Activated T-helper 17 cell treated with anti-CD3 and anti-CD28 coated beads, Interleukin-2, amount 50 U/mL, for 72 hours (primary cell): ENCODE measurements around the gene FKBP2. TPM values are rescaled to one million over a fixed set of nuclear protein-coding genes. Genes with fewer than 3 reads are reported as not detected.

Experiments
- ATAC-seq: fragments of 150-1000 bp; cut with Tn5 transposase; replicated peaks from 2 replicates; pipeline ENCODE4 v1.10.0; 2021; ENCODE audit warnings: mild to moderate bottlenecking, moderate library complexity
- H3K27ac Mint-ChIP-seq: one replicate; pipeline ENCODE4 v1.8.0; 2022; ENCODE audit warnings: mixed read lengths
- H3K27me3 Mint-ChIP-seq: one replicate; pipeline ENCODE4 v1.8.0; 2022; ENCODE audit warnings: mixed read lengths
- H3K36me3 Mint-ChIP-seq: one replicate; pipeline ENCODE4 v1.8.0; 2022; ENCODE audit warnings: low read depth, mild to moderate bottlenecking, mixed read lengths
- H3K4me1 Mint-ChIP-seq: one replicate; pipeline ENCODE4 v1.8.0; 2022; ENCODE audit warnings: mixed read lengths
- H3K4me3 Mint-ChIP-seq: one replicate; pipeline ENCODE4 v1.8.0; 2022; ENCODE audit warnings: mild to moderate bottlenecking, mixed read lengths
- H3K9me3 Mint-ChIP-seq: one replicate; pipeline ENCODE4 v1.8.0; 2022; ENCODE audit warnings: mixed read lengths
- total RNA-seq, 2 donors: library from RNA; stranded (reverse); gene quantifications; one replicate each; pipeline ENCODE4 v1.2.3, GENCODE V29; 2022

FKBP2 gene
- 10 to 100 TPM; 16.3 to 45.2 TPM for total RNA-seq

DNA sequence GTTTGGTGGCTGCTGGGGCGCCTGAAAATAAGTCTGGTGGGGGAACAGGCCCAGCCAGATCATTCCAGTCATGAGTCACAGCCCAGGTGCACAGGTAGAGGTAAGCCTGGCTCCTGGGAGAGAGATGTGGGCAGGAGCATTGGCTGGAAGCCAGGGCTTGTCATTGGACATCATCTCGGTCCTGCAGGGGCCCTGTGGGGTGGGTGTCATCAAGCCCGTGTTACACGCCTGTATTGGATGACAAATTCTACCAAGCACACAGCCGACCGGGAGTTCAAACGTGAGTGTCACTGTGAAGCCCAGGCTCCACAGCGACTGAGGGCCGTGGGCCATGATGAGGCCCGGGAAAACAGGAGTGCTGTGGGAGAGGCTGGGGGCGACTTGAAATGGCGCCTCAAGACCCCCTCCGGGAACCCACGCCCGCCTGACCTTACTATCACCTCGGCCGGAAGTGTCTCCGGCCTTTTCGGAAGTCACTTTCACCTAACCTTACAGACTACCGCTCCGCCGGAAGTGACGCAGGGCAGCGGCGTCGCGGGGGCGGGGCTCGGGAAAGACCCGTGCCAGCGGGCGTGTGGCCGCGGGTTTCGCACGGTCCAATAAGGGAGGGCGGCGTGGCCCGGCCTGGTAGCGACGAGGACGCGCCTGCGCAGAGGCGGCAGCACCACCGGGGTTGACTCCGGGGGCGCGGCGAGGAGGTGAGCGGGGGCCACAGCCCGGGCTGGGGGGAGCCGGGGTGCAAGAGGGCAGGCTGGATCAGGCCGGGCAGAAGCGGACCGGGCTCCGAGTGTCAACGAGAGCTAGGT is at the start of gene FKBP2:
Gene FKBP2, plus strand, starts transcription at position 661 of the 806 bp plus-strand sequence. CDS start 1,293 bp downstream, outside the sequence.
- no peaks in the 10 kb centered on the region for H3K27me3 Mint-ChIP-seq
- ATAC-seq = peak; percentile 65
- peak within 1 kb of the TSS; percentile 95 for H3K4me3 Mint-ChIP-seq
- H3K27ac Mint-ChIP-seq = peak within 1 kb of the TSS; percentile 96
- peaks cover 13% of the 10 kb centered on the region for H3K4me1 Mint-ChIP-seq
- peaks cover 82% of the 10 kb centered on the region for H3K36me3 Mint-ChIP-seq
- no peaks in the 10 kb centered on the region for H3K9me3 Mint-ChIP-seq

GRCh38 chr11:64192434-64192833 is 48.5 kb upstream of the FKBP2 start:
- no peak for ATAC-seq
- Mint-ChIP-seq H3K9me3 (no peaks in the 10 kb centered on the region), H3K4me3 (no peak overlapping the region), H3K27ac (no peak overlapping the region), H3K27me3 (no peaks in the 10 kb centered on the region), H3K36me3 (peaks cover 78% of the 10 kb centered on the region), H3K4me1 (peaks cover 4% of the 10 kb centered on the region)

DNA sequence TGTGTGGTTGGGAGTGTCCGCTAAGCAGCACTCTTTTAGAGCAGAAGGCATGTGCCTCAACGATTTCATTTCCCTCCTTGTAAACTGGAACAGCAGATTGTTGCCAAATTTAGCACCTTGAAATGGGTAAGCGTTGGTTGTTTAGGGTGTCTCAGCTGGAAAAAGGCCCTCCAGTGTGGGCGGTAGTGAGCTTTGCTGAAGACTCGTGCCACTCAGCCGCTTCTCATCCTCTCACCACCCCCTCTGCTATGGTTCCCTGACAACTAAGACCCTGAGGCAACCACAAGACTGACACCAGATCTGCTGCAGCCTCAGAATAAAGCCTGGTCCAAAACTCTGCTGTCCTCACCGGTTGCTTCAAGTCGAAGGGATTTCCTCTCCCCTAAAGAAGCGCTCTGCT is 44.3 kb upstream of the FKBP2 start:
- ATAC-seq = no peak
- peaks cover 98% of the 10 kb centered on the region for H3K36me3 Mint-ChIP-seq
- H3K4me3 Mint-ChIP-seq = no peak overlapping the region
- no peaks in the 10 kb centered on the region for H3K9me3 Mint-ChIP-seq
- no peak overlapping the region for H3K27ac Mint-ChIP-seq
- H3K4me1 Mint-ChIP-seq = no peaks in the 10 kb centered on the region
- H3K27me3 Mint-ChIP-seq = no peaks in the 10 kb centered on the region

DNA sequence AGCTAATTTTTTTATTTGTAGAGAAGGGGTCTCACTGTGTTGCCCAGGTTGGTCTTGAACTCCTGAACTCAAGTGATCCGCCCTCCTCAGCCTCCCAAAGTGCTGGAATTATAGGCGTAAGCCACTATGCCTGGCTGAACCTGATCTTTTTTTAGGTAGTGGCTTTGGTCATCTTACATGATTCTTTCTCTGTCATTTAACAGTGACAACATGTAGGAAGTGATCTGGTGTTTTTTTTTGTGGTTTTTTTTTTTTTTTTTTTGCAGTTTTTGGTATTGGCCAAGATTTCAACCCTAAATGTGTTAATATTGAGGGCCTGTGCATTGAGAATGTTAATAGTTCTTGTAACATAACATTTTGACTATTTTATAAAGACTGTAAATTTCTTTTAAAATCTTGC is 42.4 kb upstream of the FKBP2 start:
- H3K4me1 Mint-ChIP-seq = peaks cover 4% of the 10 kb centered on the region
- H3K27ac Mint-ChIP-seq = no peak overlapping the region
- H3K9me3 Mint-ChIP-seq = no peaks in the 10 kb centered on the region
- ATAC-seq = no peak
- H3K36me3 Mint-ChIP-seq = peaks cover 100% of the 10 kb centered on the region
- H3K27me3 Mint-ChIP-seq = no peaks in the 10 kb centered on the region
- no peak overlapping the region for H3K4me3 Mint-ChIP-seq

DNA sequence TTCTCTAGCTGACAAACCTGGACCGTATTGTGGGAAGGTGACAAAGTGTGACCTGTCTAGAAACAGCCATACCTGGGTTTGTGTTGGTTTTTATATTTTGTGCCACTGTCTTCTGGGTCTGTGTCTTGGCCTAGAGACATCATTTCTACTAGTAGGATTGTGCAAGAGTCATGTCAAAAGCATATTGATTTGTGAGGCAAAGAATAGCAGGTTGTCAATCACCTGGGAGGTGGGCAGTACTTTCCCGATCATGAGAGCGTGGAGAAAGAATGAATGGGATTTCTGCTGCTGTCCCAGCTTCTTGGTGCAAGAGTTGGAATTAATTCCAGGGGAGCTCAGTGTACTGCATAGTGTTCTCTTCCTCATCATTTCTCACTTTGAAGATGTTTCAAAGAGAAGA is 39.4 kb upstream of the FKBP2 start:
- H3K9me3 Mint-ChIP-seq = no peaks in the 10 kb centered on the region
- H3K36me3 Mint-ChIP-seq = peaks cover 100% of the 10 kb centered on the region
- H3K27ac Mint-ChIP-seq = no peak overlapping the region
- no peaks in the 10 kb centered on the region for H3K27me3 Mint-ChIP-seq
- peaks cover 10% of the 10 kb centered on the region for H3K4me1 Mint-ChIP-seq
- no peak for ATAC-seq
- H3K4me3 Mint-ChIP-seq = no peak overlapping the region

- Mint-ChIP-seq H3K9me3 (no peaks in the 10 kb centered on the region), H3K27me3 (no peaks in the 10 kb centered on the region), H3K27ac (no peak overlapping the region), H3K4me1 (peaks cover 10% of the 10 kb centered on the region), H3K36me3 (peaks cover 100% of the 10 kb centered on the region), H3K4me3 (no peak overlapping the region)
- ATAC-seq = no peak
Observed at GRCh38 chr11:64202992-64203391, 37.9 kb upstream of the FKBP2 start.

DNA sequence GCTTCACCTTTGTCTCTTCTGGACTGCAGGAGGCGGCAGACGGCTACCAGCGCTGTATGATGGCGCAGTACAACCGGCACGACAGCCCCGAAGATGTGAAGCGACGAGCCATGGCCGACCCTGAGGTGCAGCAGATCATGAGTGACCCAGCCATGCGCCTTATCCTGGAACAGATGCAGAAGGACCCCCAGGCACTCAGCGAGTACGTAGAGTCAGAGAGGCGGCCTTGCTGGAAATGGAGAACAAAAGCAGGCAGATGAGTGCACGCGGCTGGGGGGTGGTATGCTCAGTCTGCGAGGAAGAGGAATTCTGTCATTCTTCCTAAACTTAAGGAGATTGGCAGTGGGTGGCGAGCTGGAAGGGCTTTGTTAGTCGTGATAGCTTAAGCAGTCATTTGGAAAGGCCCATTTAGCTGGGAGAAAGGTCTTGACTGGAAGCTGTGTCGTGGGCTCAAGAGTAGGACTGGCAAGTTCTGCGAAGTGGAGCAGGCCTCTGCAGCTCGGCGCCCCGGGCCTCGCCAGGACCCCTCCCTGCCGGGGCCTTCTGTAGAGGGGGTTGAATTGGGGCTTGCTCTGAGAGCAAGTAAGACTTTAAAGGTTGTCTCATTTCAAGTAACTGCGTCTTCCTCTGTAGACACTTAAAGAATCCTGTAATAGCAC is 37.3 kb upstream of the FKBP2 start:
- no peaks in the 10 kb centered on the region for H3K9me3 Mint-ChIP-seq
- H3K4me3 Mint-ChIP-seq = peak overlapping the region; percentile 93
- no peak for ATAC-seq
- peaks cover 100% of the 10 kb centered on the region for H3K36me3 Mint-ChIP-seq
- peaks cover 10% of the 10 kb centered on the region for H3K4me1 Mint-ChIP-seq
- peak overlapping the region; percentile 47 for H3K27ac Mint-ChIP-seq
- no peaks in the 10 kb centered on the region for H3K27me3 Mint-ChIP-seq

- Mint-ChIP-seq H3K9me3 (no peaks in the 10 kb centered on the region), H3K27me3 (no peaks in the 10 kb centered on the region), H3K4me3 (peak overlapping the region; percentile 93), H3K27ac (peak overlapping the region; percentile 47), H3K36me3 (peaks cover 100% of the 10 kb centered on the region), H3K4me1 (peaks cover 10% of the 10 kb centered on the region)
- no peak for ATAC-seq
Observed at GRCh38 chr11:64204080-64204440, 36.8 kb upstream of the FKBP2 start.

- Mint-ChIP-seq H3K9me3 (no peaks in the 10 kb centered on the region), H3K36me3 (peaks cover 100% of the 10 kb centered on the region), H3K27ac (peak overlapping the region; percentile 47), H3K4me3 (peak overlapping the region; percentile 93), H3K27me3 (no peaks in the 10 kb centered on the region), H3K4me1 (peaks cover 10% of the 10 kb centered on the region)
- ATAC-seq = peak; percentile 38
Observed at GRCh38 chr11:64204464-64204989, 36.4 kb upstream of the FKBP2 start.

GRCh38 chr11:64206457-64207255 is 34.2 kb upstream of the FKBP2 start, which contains the start of gene FERMT3:
TSS of gene FERMT3 (plus strand) at chr11:64206721. CDS start at chr11:64207365, 644 bp downstream.
- peaks cover 14% of the 10 kb centered on the region for H3K4me1 Mint-ChIP-seq
- H3K9me3 Mint-ChIP-seq = no peaks in the 10 kb centered on the region
- no peaks in the 10 kb centered on the region for H3K27me3 Mint-ChIP-seq
- H3K36me3 Mint-ChIP-seq = peaks cover 100% of the 10 kb centered on the region
- peak within 1 kb of the TSS; percentile 98 for H3K27ac Mint-ChIP-seq
- peak; percentile 63 for ATAC-seq
- H3K4me3 Mint-ChIP-seq = peak within 1 kb of the TSS; percentile 93

DNA sequence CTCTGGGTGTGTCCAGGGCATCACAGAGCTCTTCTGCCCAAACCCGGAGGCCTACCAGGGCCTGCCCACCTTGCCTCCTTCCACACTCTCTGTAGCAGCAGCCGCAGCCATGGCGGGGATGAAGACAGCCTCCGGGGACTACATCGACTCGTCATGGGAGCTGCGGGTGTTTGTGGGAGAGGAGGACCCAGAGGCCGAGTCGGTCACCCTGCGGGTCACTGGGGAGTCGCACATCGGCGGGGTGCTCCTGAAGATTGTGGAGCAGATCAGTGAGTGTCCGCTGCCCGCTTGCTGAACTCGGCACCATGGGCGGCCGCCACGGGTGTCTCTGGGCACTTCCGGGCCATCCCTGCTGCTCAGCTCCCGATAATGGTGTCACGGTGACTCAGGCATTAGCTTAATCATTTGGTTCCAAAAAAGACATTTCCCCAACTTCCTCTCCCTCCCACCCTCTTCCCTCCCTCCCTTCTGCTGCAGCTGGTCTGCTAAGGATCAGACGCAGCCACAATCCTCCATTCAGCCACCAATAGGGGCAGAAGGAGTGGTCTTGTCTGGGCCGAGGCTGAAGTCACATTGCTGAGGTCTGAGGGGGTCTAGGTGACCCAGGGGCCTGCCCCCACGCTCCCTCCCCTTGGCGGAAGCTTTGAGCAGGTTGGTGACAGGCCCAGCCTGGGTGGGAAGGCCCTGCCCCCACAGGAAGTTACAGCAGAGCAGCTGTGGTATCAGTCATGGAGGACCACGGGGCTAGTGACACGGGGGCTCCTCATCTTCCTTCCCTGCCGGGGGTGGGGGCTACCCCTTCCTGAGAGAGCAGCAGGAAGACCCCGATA is 33.4 kb upstream of the FKBP2 start:
- H3K36me3 Mint-ChIP-seq = peaks cover 100% of the 10 kb centered on the region
- H3K4me1 Mint-ChIP-seq = peaks cover 19% of the 10 kb centered on the region
- no peaks in the 10 kb centered on the region for H3K9me3 Mint-ChIP-seq
- peak overlapping the region; percentile 93 for H3K4me3 Mint-ChIP-seq
- H3K27me3 Mint-ChIP-seq = no peaks in the 10 kb centered on the region
- peak; percentile 80 for ATAC-seq
- peak overlapping the region; percentile 98 for H3K27ac Mint-ChIP-seq

- Mint-ChIP-seq H3K4me1 (peaks cover 21% of the 10 kb centered on the region), H3K36me3 (peaks cover 100% of the 10 kb centered on the region), H3K9me3 (no peaks in the 10 kb centered on the region), H3K27me3 (no peaks in the 10 kb centered on the region), H3K27ac (peak overlapping the region; percentile 98), H3K4me3 (peak overlapping the region; percentile 93)
- ATAC-seq = no peak
Observed at GRCh38 chr11:64208086-64208795, 32.7 kb upstream of the FKBP2 start.
